ENCODE results near the gene RFTN1. TPM values are rescaled to one million over a fixed set of nuclear protein-coding genes. Genes with fewer than 3 reads are reported as not detected.

Gene RFTN1
- total RNA-seq, 3 donors from 2014 or later (not counting 1 experiment from before 2014, with no cell fraction given): 112 to 135 (median 115) TPM

GRCh38 chr3:16316847-16317560 lies 196.5 kb downstream of the RFTN1 start:
- H3K9me3 Mint-ChIP-seq: no peaks in the 10 kb centered on the region
- no peak overlapping the region for H3K4me3 ChIP-seq (ENCODE audit: low read length)
- ATAC-seq: no peak
- no peaks in the 10 kb centered on the region for H3K27me3 ChIP-seq (ENCODE audit: control insufficient read depth, insufficient read depth, low read length)
- H3K27ac ChIP-seq (ENCODE audit: low read length): no peak overlapping the region
- no peak for DNase-seq
- peaks cover 70% of the 10 kb centered on the region for H3K4me1 ChIP-seq (ENCODE audit: control insufficient read depth, insufficient read depth, low read length)
- H3K36me3 ChIP-seq (ENCODE audit: control insufficient read depth, insufficient read depth, low read length): peaks cover 66% of the 10 kb centered on the region
- peaks cover 19% of the 10 kb centered on the region for H3K36me3 Mint-ChIP-seq
- peak overlapping the region; percentile 1 for H3K4me3 Mint-ChIP-seq
- H3K27ac Mint-ChIP-seq: peak overlapping the region; percentile 25 to 64
- intact Hi-C loops (cut with micrococcal nuclease): no loop called here
- H3K9me3 ChIP-seq (ENCODE audit: control insufficient read depth, insufficient read depth, low read length): no peaks in the 10 kb centered on the region
- no peak for TF ChIP-seq CTCF (IDR thresholded peaks at IDR 0.05)
- no peaks in the 10 kb centered on the region for H3K27me3 Mint-ChIP-seq (ENCODE audit: low read depth in 2 of 2)
- WGBS (ENCODE audit: insufficient coverage): 93% methylated on average over 4 of the region's 5 CpGs
- H3K4me1 Mint-ChIP-seq: peaks cover 66 to 67% of the 10 kb centered on the region in 2 donors

GRCh38 chr3:16316396-16316795 lies 197.1 kb downstream of the RFTN1 start:
- no peak overlapping the region for H3K4me3 ChIP-seq (ENCODE audit: low read length)
- ATAC-seq (no peak), DNase-seq (no peak)
- peaks cover 60% of the 10 kb centered on the region for H3K36me3 ChIP-seq (ENCODE audit: control insufficient read depth, insufficient read depth, low read length)
- no peak overlapping the region for H3K27ac ChIP-seq (ENCODE audit: low read length)
- Mint-ChIP-seq H3K9me3 (no peaks in the 10 kb centered on the region), H3K4me1 (peaks cover 68 to 73% of the 10 kb centered on the region in 2 donors), H3K27me3 (ENCODE audit: low read depth in 2 of 2) (no peaks in the 10 kb centered on the region), H3K36me3 (peaks cover 14% of the 10 kb centered on the region), H3K4me3 (no peak overlapping the region), H3K27ac (peak overlapping the region; percentile 64 to 68)
- peaks cover 76% of the 10 kb centered on the region for H3K4me1 ChIP-seq (ENCODE audit: control insufficient read depth, insufficient read depth, low read length)
- no peaks in the 10 kb centered on the region for H3K27me3 ChIP-seq (ENCODE audit: control insufficient read depth, insufficient read depth, low read length)
- TF ChIP-seq CTCF (IDR thresholded peaks at IDR 0.05): no peak
- H3K9me3 ChIP-seq (ENCODE audit: control insufficient read depth, insufficient read depth, low read length): no peaks in the 10 kb centered on the region
- intact Hi-C loops (cut with micrococcal nuclease): no loop called here
- 96% methylated on average over 3 of the region's 3 CpGs for WGBS (ENCODE audit: insufficient coverage)

- H3K27ac Mint-ChIP-seq: peak overlapping the region; percentile 64 to 68
- no peaks in the 10 kb centered on the region for H3K27me3 ChIP-seq (ENCODE audit: control insufficient read depth, insufficient read depth, low read length)
- peaks cover 70 to 74% of the 10 kb centered on the region in 2 donors for H3K4me1 Mint-ChIP-seq
- H3K27ac ChIP-seq (ENCODE audit: low read length): no peak overlapping the region
- no peaks in the 10 kb centered on the region for H3K9me3 Mint-ChIP-seq
- ATAC-seq (no peak), DNase-seq (no peak)
- no peaks in the 10 kb centered on the region for H3K9me3 ChIP-seq (ENCODE audit: control insufficient read depth, insufficient read depth, low read length)
- peaks cover 83% of the 10 kb centered on the region for H3K4me1 ChIP-seq (ENCODE audit: control insufficient read depth, insufficient read depth, low read length)
- peaks cover 6% of the 10 kb centered on the region for H3K36me3 Mint-ChIP-seq
- peak overlapping the region; percentile 70 for H3K4me3 Mint-ChIP-seq
- no peak overlapping the region for H3K4me3 ChIP-seq (ENCODE audit: low read length)
- no peak for TF ChIP-seq CTCF (IDR thresholded peaks at IDR 0.05)
- intact Hi-C loops (cut with micrococcal nuclease): loop anchor here (2.0 kb wide), 1 partner anchor 15 kb away; no protein-coding TSS in a partner anchor
- H3K36me3 ChIP-seq (ENCODE audit: control insufficient read depth, insufficient read depth, low read length): peaks cover 53% of the 10 kb centered on the region
- 78% methylated on average over 6 of the region's 7 CpGs for WGBS (ENCODE audit: insufficient coverage)
- no peaks in the 10 kb centered on the region for H3K27me3 Mint-ChIP-seq (ENCODE audit: low read depth in 2 of 2)
These were observed 197.9 kb downstream of the RFTN1 start for GRCh38 chr3:16315623-16316022.
